Measurements from ENCODE around the gene RNF152. TPM values are rescaled to one million over a fixed set of nuclear protein-coding genes. Genes with fewer than 3 reads are reported as not detected.

The RNF152 gene
- total RNA-seq, 1 experiment from 2014 or later, result 2.0 TPM

- CTCF ChIA-PET, result no interaction called here
- Histone ChIP-seq H3K9me2 (replicated peaks; ENCODE audit: low read length) (no peaks in the 10 kb centered on the region), H3K27ac (ENCODE audit: low read length) (no peak overlapping the region), H2AFZ (ENCODE audit: low read length) (no peak overlapping the region), H3K4me3 (ENCODE audit: low read length) (no peak overlapping the region), H3K9me3 (ENCODE audit: low read length) (no peaks in the 10 kb centered on the region), H4K20me1 (ENCODE audit: low read length) (no peaks in the 10 kb centered on the region), H3K79me2 (ENCODE audit: low read length) (no peaks in the 10 kb centered on the region), H3F3A (ENCODE audit: low read length, unreplicated experiment) (no peaks in the 10 kb centered on the region), H3K36me3 (ENCODE audit: low read depth, low read length) (no peaks in the 10 kb centered on the region), H3K9ac (ENCODE audit: low read length) (no peak overlapping the region), H3K4me1 (ENCODE audit: insufficient read depth, low read length) (no peaks in the 10 kb centered on the region), H3K4me2 (ENCODE audit: low read length) (no peak overlapping the region), H3K27me3 (ENCODE audit: low read length) (no peaks in the 10 kb centered on the region)
- no peak for DNase-seq
- POLR2A ChIA-PET (ENCODE audit: unreplicated experiment), result no interaction called here
- ATAC-seq, result no peak
- intact Hi-C loops (cut with micrococcal nuclease), result no loop called here
- BruUV-seq (replicated peaks), result no TSS peak
- TF ChIP-seq EZH2 (IDR thresholded peaks at IDR 0.05; ENCODE audit: low read length, unreplicated experiment) (no peak), EZH2phosphoT487 (IDR thresholded peaks at IDR 0.05; ENCODE audit: borderline replicate concordance, low read length) (no peak)
- TF ChIP-seq, protein P1, sequence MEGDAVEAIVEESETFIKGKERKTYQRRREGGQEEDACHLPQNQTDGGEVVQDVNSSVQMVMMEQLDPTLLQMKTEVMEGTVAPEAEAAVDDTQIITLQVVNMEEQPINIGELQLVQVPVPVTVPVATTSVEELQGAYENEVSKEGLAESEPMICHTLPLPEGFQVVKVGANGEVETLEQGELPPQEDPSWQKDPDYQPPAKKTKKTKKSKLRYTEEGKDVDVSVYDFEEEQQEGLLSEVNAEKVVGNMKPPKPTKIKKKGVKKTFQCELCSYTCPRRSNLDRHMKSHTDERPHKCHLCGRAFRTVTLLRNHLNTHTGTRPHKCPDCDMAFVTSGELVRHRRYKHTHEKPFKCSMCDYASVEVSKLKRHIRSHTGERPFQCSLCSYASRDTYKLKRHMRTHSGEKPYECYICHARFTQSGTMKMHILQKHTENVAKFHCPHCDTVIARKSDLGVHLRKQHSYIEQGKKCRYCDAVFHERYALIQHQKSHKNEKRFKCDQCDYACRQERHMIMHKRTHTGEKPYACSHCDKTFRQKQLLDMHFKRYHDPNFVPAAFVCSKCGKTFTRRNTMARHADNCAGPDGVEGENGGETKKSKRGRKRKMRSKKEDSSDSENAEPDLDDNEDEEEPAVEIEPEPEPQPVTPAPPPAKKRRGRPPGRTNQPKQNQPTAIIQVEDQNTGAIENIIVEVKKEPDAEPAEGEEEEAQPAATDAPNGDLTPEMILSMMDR (conservative IDR thresholded peaks at IDR 0.05; ENCODE audit: low read depth, low read length), result no peak
These were observed 15.9 kb downstream of the RNF152 start for GRCh38 chr18:61876899-61877298.

DNA sequence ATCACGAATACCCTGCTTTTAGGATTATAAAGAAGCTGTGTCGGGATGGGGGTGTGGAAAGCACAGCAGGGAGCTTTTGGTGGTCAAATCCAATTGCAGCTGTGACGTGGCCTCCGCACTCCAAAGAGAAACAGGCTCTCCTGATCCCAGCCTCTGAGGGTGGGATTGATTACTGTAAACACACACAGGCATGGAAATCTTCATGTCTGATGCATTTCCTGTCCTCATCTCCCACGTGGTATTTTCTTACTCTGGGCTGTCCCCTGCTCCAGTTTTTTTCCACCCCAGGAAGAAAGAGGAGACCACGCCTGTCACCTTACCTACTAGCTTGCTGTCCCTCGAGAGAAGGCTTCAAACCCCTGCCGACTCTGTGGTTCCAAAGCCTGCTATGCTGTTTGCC is 22.7 kb downstream of the RNF152 start:
- Histone ChIP-seq H3K4me1 (ENCODE audit: insufficient read depth, low read length) (no peaks in the 10 kb centered on the region), H3K9me3 (ENCODE audit: low read length) (no peaks in the 10 kb centered on the region), H3F3A (ENCODE audit: low read length, unreplicated experiment) (no peaks in the 10 kb centered on the region), H3K4me3 (ENCODE audit: low read length) (no peak overlapping the region), H2AFZ (ENCODE audit: low read length) (no peak overlapping the region), H3K9me2 (replicated peaks; ENCODE audit: low read length) (no peaks in the 10 kb centered on the region), H3K9ac (ENCODE audit: low read length) (no peak overlapping the region), H3K4me2 (ENCODE audit: low read length) (no peak overlapping the region), H3K36me3 (ENCODE audit: low read depth, low read length) (no peaks in the 10 kb centered on the region), H4K20me1 (ENCODE audit: low read length) (no peaks in the 10 kb centered on the region), H3K79me2 (ENCODE audit: low read length) (no peaks in the 10 kb centered on the region), H3K27ac (ENCODE audit: low read length) (no peak overlapping the region), H3K27me3 (ENCODE audit: low read length) (no peaks in the 10 kb centered on the region; the same call in 1 of the 2 replicates)
- BruUV-seq (replicated peaks), result no TSS peak
- ATAC-seq, result no peak
- CTCF ChIA-PET, result no interaction called here
- POLR2A ChIA-PET (ENCODE audit: unreplicated experiment), result no interaction called here
- DNase-seq, result no peak
- intact Hi-C loops (cut with micrococcal nuclease), result no loop called here
- TF ChIP-seq, protein P1 (conservative IDR thresholded peaks at IDR 0.05; ENCODE audit: low read depth, low read length), result no peak
- TF ChIP-seq EZH2 (IDR thresholded peaks at IDR 0.05; ENCODE audit: low read length, unreplicated experiment) (no peak), EZH2phosphoT487 (IDR thresholded peaks at IDR 0.05; ENCODE audit: borderline replicate concordance, low read length) (no peak)

DNA sequence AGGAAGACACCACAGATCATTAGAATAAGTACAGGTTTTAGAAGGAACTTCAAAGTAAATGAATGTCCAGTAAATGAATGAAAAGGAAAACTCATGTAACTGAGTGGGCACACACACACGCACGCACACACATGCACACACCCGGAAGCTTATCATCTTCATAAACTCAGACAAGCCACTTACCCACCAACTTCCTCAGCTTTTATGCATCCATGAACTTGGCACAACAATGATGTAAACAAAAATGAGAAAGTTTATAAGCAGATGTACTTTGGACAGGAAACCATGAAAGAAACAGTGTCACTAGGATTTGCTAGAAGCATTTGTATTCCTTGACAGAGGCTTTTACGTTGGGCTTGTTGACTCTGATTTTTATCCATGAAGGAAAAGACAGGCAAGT is 23.2 kb downstream of the RNF152 start:
- POLR2A ChIA-PET (ENCODE audit: unreplicated experiment), result no interaction called here
- Histone ChIP-seq H3K4me1 (ENCODE audit: insufficient read depth, low read length) (no peaks in the 10 kb centered on the region), H3K36me3 (ENCODE audit: low read depth, low read length) (no peaks in the 10 kb centered on the region), H3K9ac (ENCODE audit: low read length) (no peak overlapping the region), H3K79me2 (ENCODE audit: low read length) (no peaks in the 10 kb centered on the region), H2AFZ (ENCODE audit: low read length) (no peak overlapping the region), H3F3A (ENCODE audit: low read length, unreplicated experiment) (no peaks in the 10 kb centered on the region), H3K27ac (ENCODE audit: low read length) (no peak overlapping the region), H3K9me2 (replicated peaks; ENCODE audit: low read length) (no peaks in the 10 kb centered on the region), H3K9me3 (ENCODE audit: low read length) (no peaks in the 10 kb centered on the region), H4K20me1 (ENCODE audit: low read length) (no peaks in the 10 kb centered on the region), H3K4me3 (ENCODE audit: low read length) (no peak overlapping the region), H3K27me3 (ENCODE audit: low read length) (no peaks in the 10 kb centered on the region; the same call in 1 of the 2 replicates), H3K4me2 (ENCODE audit: low read length) (no peak overlapping the region)
- no peak for TF ChIP-seq EZH2phosphoT487 (IDR thresholded peaks at IDR 0.05; ENCODE audit: borderline replicate concordance, low read length)
- no peak for TF ChIP-seq EZH2 (IDR thresholded peaks at IDR 0.05; ENCODE audit: low read length, unreplicated experiment)
- TF ChIP-seq, protein P1 (conservative IDR thresholded peaks at IDR 0.05; ENCODE audit: low read depth, low read length), result no peak
- intact Hi-C loops (cut with micrococcal nuclease), result no loop called here
- ATAC-seq (no peak), DNase-seq (no peak)
- no TSS peak for BruUV-seq (replicated peaks)
- CTCF ChIA-PET, result no interaction called here

All from PC-3 (cell line).